Vagina (tissue), 2 donors: ENCODE results near the gene SETD3. TPM values are rescaled to one million over a fixed set of nuclear protein-coding genes. Genes with fewer than 3 reads are reported as not detected.
"Not testable (repeated sequence)": the region's sequence is repeated elsewhere in the genome, so short reads cannot be mapped to it uniquely, and the experiment has no call there.

ENCODE experiments used
- DNase-seq, 2 donors: peaks; one replicate each; pipeline ENCODE4 v3.0.0-alpha.2; 2017; ENCODE audit errors: extremely low spot score in 2 of 2
- H3K27ac ChIP-seq: fragments of 200-600 bp; sonication (generic); one replicate; pipeline ENCODE4 v1.5.1; 2019
- H3K27me3 ChIP-seq: fragments of 200-600 bp; sonication (generic); one replicate; pipeline ENCODE4 v1.5.1; 2019
- H3K36me3 ChIP-seq, 2 donors: fragments of 200-600 bp; sonication (generic); one replicate each; pipeline ENCODE4 v1.5.1; 2017 to 2019
- H3K4me1 ChIP-seq: fragments of 200-600 bp; sonication (generic); one replicate; pipeline ENCODE4 v1.5.1; 2019
- H3K4me3 ChIP-seq, 2 donors: fragments of 200-600 bp; sonication (generic); 1 replicate in 1 of 2; 2 replicates in 1 of 2; pipeline ENCODE4 v1.5.1; 2016 to 2019
- H3K9me3 ChIP-seq: fragments of 200-600 bp; sonication (generic); one replicate; pipeline ENCODE4 v1.5.1; 2019
- CTCF ChIP-seq, 3 experiments: fragments of 450-650 bp in 2 of 3; fragments of 200-600 bp in 1 of 3; sonication (generic) in 1 of 3; IDR thresholded peaks; one replicate each; pipeline ENCODE4 v1.5.1; 2017 to 2019; ENCODE audit warnings: antibody characterized with exemption in 3 of 3, mild to moderate bottlenecking in 2 of 3, moderate library complexity in 2 of 3
- POLR2A ChIP-seq, 2 donors: fragments of 450-650 bp; IDR thresholded peaks; one replicate each; pipeline ENCODE4 v1.6.1; 2017; ENCODE audit warnings: antibody characterized with exemption in 2 of 2, mild to moderate bottlenecking in 2 of 2, moderate library complexity in 2 of 2
- POLR2AphosphoS5 ChIP-seq, 2 donors: sonication (generic); formaldehyde crosslinking; IDR thresholded peaks; one replicate each; pipeline ENCODE4 v1.9.0; 2017; ENCODE audit warnings: antibody characterized with exemption in 2 of 2, mild to moderate bottlenecking in 2 of 2, low read depth in 1 of 2; ENCODE audit not compliant: insufficient read depth in 1 of 2
- intact Hi-C: fragments of 100-400 bp; cut with DNase I; formaldehyde crosslinking; loops from one replicate; pipeline ENCODE4 v1.15.1; 2023
- small RNA-seq: library from RNA; depleted of rRNA; stranded (forward); fragments of <200 nt; gene quantifications from one replicate; pipeline ENCODE3, GENCODE V24; 2016
- total RNA-seq: library from RNA; depleted of rRNA; stranded (reverse); fragments of >200 nt; gene quantifications from one replicate; pipeline ENCODE4 v1.2.3, GENCODE V29; 2016

Gene SETD3
- total RNA-seq, 1 donor from 2014 or later = 49.8 TPM

- Histone ChIP-seq H3K4me3 (no peak overlapping the region), H3K27ac (no peak overlapping the region), H3K27me3 (no peaks in the 10 kb centered on the region), H3K9me3 (no peaks in the 10 kb centered on the region), H3K4me1 (no peaks in the 10 kb centered on the region), H3K36me3 (no peaks in the 10 kb centered on the region)
- TF ChIP-seq POLR2AphosphoS5 (IDR thresholded peaks at IDR 0.05; ENCODE audit: insufficient read depth in 1 of 2, low read depth in 1 of 2) (no peak), POLR2A (IDR thresholded peaks at IDR 0.05) (no peak), CTCF (IDR thresholded peaks at IDR 0.05) (no peak)
- intact Hi-C loops = no loop called here
- DNase-seq = no peak
Measured at GRCh38 chr14:99348816-99349614, 131.6 kb downstream of the SETD3 start.

- H3K27me3 ChIP-seq, H3K9me3 ChIP-seq, H3K4me1 ChIP-seq, intact Hi-C loops, H3K4me3 ChIP-seq, H3K27ac ChIP-seq, DNase-seq, H3K36me3 ChIP-seq: not testable (repeated sequence)
Measured at GRCh38 chr14:99348231-99348630, 132.4 kb downstream of the SETD3 start.

Small RNAs within 50 kb of the gene (small RNA-seq; reads per million reads assigned to genes)
- gene RNU6-91P = not detected

Other genes with a start within 250 kb of the SETD3 start
- 11.5 TPM for gene BCL11B, start 208.7 kb downstream of the SETD3 start, total RNA-seq
- 27.5 TPM for gene CCNK, start 550 bp upstream of the SETD3 start, total RNA-seq
- 6.9 TPM for gene CCDC85C, start 123.3 kb upstream of the SETD3 start, total RNA-seq
- gene HHIPL1, start 164.3 kb upstream of the SETD3 start, total RNA-seq = 5.9 TPM
- gene CYP46A1, start 203.4 kb upstream of the SETD3 start, total RNA-seq = 1.2 TPM